ENCODE data around the gene TBC1D24.
A peak's percentile ranks its signal among the peaks of the same experiment; 100 is the strongest.

Gene TBC1D24

GRCh38 chr16:2470603-2471015, 4.3 kb upstream of the TBC1D24 start:
- Histone ChIP-seq H3K4me1 (ENCODE audit: control insufficient read depth in 1 of 2, insufficient read depth in 2 of 2, low read length in 2 of 2) (peaks cover 29 to 37% of the 10 kb centered on the region in 2 experiments), H3K23ac (ENCODE audit: low read length) (no peak overlapping the region), H4K91ac (ENCODE audit: low read depth, low read length) (no peak overlapping the region), H2BK12ac (ENCODE audit: low read length) (no peak overlapping the region), H4K8ac (ENCODE audit: low read depth, low read length) (no peak overlapping the region), H3K4ac (ENCODE audit: low read depth, low read length) (no peak overlapping the region), H3K79me1 (ENCODE audit: low read length) (peaks cover 8% of the 10 kb centered on the region), H3K27me3 (ENCODE audit: insufficient read depth, low read length) (peaks cover 58% of the 10 kb centered on the region), H2BK5ac (ENCODE audit: low read depth, low read length, poor library complexity) (no peak overlapping the region), H3K9me3 (ENCODE audit: insufficient read depth, low read depth, low read length) (peaks cover 7% of the 10 kb centered on the region), H3K27ac (ENCODE audit: low read depth, low read length) (no peak overlapping the region), H3K79me2 (ENCODE audit: control insufficient read depth, insufficient read depth, low read length, poor library complexity) (peaks cover 9% of the 10 kb centered on the region), H4K12ac (ENCODE audit: low read depth, low read length) (no peak overlapping the region), H3K4me2 (ENCODE audit: low read length) (no peak overlapping the region), H3K9ac (ENCODE audit: low read length) (no peak overlapping the region), H2AK5ac (ENCODE audit: low read length) (no peak overlapping the region), H3K36me3 (ENCODE audit: control insufficient read depth in 1 of 2, insufficient read depth in 2 of 2, low read length in 2 of 2) (no peaks in the 10 kb centered on the region), H3K4me3 (ENCODE audit: low read depth, low read length) (no peak overlapping the region), H3K18ac (ENCODE audit: low read length) (no peak overlapping the region), H3K14ac (ENCODE audit: low read length) (no peak overlapping the region), H2BK120ac (ENCODE audit: insufficient read depth, low read length, poor library complexity) (no peak overlapping the region), H2AFZ (ENCODE audit: insufficient read depth, low read length, poor library complexity) (no peak overlapping the region)
- WGBS (ENCODE audit: extremely low coverage, insufficient coverage, insufficient read length), result no CpG with 5 or more reads among the region's 9 CpGs
- DNase-seq, result peak in 1 of 2 donors; percentile 10

- H2AK5ac ChIP-seq (ENCODE audit: low read length), result no peak within 1 kb of the TSS
- no peak within 1 kb of the TSS for H2AFZ ChIP-seq (ENCODE audit: insufficient read depth, low read length, poor library complexity)
- H3K4me3 ChIP-seq (ENCODE audit: low read depth, low read length), result no peak within 1 kb of the TSS
- H3K4me1 ChIP-seq (ENCODE audit: control insufficient read depth in 1 of 2, insufficient read depth in 2 of 2, low read length in 2 of 2), result peaks cover 33 to 42% of the 10 kb centered on the region in 2 experiments
- no peak within 1 kb of the TSS for H2BK120ac ChIP-seq (ENCODE audit: insufficient read depth, low read length, poor library complexity)
- no peak for DNase-seq
- H3K36me3 ChIP-seq (ENCODE audit: control insufficient read depth in 1 of 2, insufficient read depth in 2 of 2, low read length in 2 of 2), result no peaks in the 10 kb centered on the region
- H3K4me2 ChIP-seq (ENCODE audit: low read length), result peak within 1 kb of the TSS; percentile 52
- H2BK5ac ChIP-seq (ENCODE audit: low read depth, low read length, poor library complexity), result no peak within 1 kb of the TSS
- H3K14ac ChIP-seq (ENCODE audit: low read length), result no peak within 1 kb of the TSS
- H3K27ac ChIP-seq (ENCODE audit: low read depth, low read length), result no peak within 1 kb of the TSS
- no peak within 1 kb of the TSS for H3K4ac ChIP-seq (ENCODE audit: low read depth, low read length)
- peaks cover 58% of the 10 kb centered on the region for H3K27me3 ChIP-seq (ENCODE audit: insufficient read depth, low read length)
- peaks cover 8% of the 10 kb centered on the region for H3K79me1 ChIP-seq (ENCODE audit: low read length)
- peaks cover 7% of the 10 kb centered on the region for H3K9me3 ChIP-seq (ENCODE audit: insufficient read depth, low read depth, low read length)
- H3K23ac ChIP-seq (ENCODE audit: low read length), result no peak within 1 kb of the TSS
- no peak within 1 kb of the TSS for H4K91ac ChIP-seq (ENCODE audit: low read depth, low read length)
- no peak within 1 kb of the TSS for H3K9ac ChIP-seq (ENCODE audit: low read length)
- peaks cover 9% of the 10 kb centered on the region for H3K79me2 ChIP-seq (ENCODE audit: control insufficient read depth, insufficient read depth, low read length, poor library complexity)
- no peak within 1 kb of the TSS for H4K8ac ChIP-seq (ENCODE audit: low read depth, low read length)
- no CpG with 5 or more reads among the region's 59 CpGs for WGBS (ENCODE audit: extremely low coverage, insufficient coverage, insufficient read length)
- no peak within 1 kb of the TSS for H4K12ac ChIP-seq (ENCODE audit: low read depth, low read length)
- no peak within 1 kb of the TSS for H2BK12ac ChIP-seq (ENCODE audit: low read length)
- H3K18ac ChIP-seq (ENCODE audit: low read length), result no peak within 1 kb of the TSS
These were observed 3.8 kb upstream of the TBC1D24 start, which contains the start of gene NTN3 for GRCh38 chr16:2471016-2471652. NTN3 (plus strand) TSS chr16:2471297; CDS start chr16:2471702, 405 bp downstream.

GRCh38 chr16:2471653-2472487, 3.1 kb upstream of the TBC1D24 start:
- H3K4ac ChIP-seq (ENCODE audit: low read depth, low read length), result no peak overlapping the region
- H2AK5ac ChIP-seq (ENCODE audit: low read length), result no peak overlapping the region
- H4K12ac ChIP-seq (ENCODE audit: low read depth, low read length), result no peak overlapping the region
- no peaks in the 10 kb centered on the region for H3K36me3 ChIP-seq (ENCODE audit: control insufficient read depth in 1 of 2, insufficient read depth in 2 of 2, low read length in 2 of 2)
- H4K91ac ChIP-seq (ENCODE audit: low read depth, low read length), result no peak overlapping the region
- no peak overlapping the region for H2BK12ac ChIP-seq (ENCODE audit: low read length)
- no peak overlapping the region for H3K9ac ChIP-seq (ENCODE audit: low read length)
- no peak overlapping the region for H3K14ac ChIP-seq (ENCODE audit: low read length)
- no peak overlapping the region for H2BK5ac ChIP-seq (ENCODE audit: low read depth, low read length, poor library complexity)
- peaks cover 7% of the 10 kb centered on the region for H3K9me3 ChIP-seq (ENCODE audit: insufficient read depth, low read depth, low read length)
- WGBS (ENCODE audit: extremely low coverage, insufficient coverage, insufficient read length), result no CpG with 5 or more reads among the region's 61 CpGs
- peak overlapping the region; percentile 52 for H3K4me2 ChIP-seq (ENCODE audit: low read length)
- DNase-seq, result peak in 1 of 2 donors; percentile 12
- no peak overlapping the region for H2BK120ac ChIP-seq (ENCODE audit: insufficient read depth, low read length, poor library complexity)
- H3K18ac ChIP-seq (ENCODE audit: low read length), result no peak overlapping the region
- peaks cover 9% of the 10 kb centered on the region for H3K79me2 ChIP-seq (ENCODE audit: control insufficient read depth, insufficient read depth, low read length, poor library complexity)
- H3K79me1 ChIP-seq (ENCODE audit: low read length), result peaks cover 8% of the 10 kb centered on the region
- H3K27ac ChIP-seq (ENCODE audit: low read depth, low read length), result no peak overlapping the region
- peaks cover 58% of the 10 kb centered on the region for H3K27me3 ChIP-seq (ENCODE audit: insufficient read depth, low read length)
- H4K8ac ChIP-seq (ENCODE audit: low read depth, low read length), result no peak overlapping the region
- H3K4me1 ChIP-seq (ENCODE audit: control insufficient read depth in 1 of 2, insufficient read depth in 2 of 2, low read length in 2 of 2), result peaks cover 33 to 42% of the 10 kb centered on the region in 2 experiments
- no peak overlapping the region for H3K4me3 ChIP-seq (ENCODE audit: low read depth, low read length)
- no peak overlapping the region for H3K23ac ChIP-seq (ENCODE audit: low read length)
- no peak overlapping the region for H2AFZ ChIP-seq (ENCODE audit: insufficient read depth, low read length, poor library complexity)

- Histone ChIP-seq H3K18ac (ENCODE audit: low read length) (no peak overlapping the region), H3K4me1 (ENCODE audit: control insufficient read depth in 1 of 2, insufficient read depth in 2 of 2, low read length in 2 of 2) (peaks cover 33 to 38% of the 10 kb centered on the region in 2 experiments), H4K8ac (ENCODE audit: low read depth, low read length) (no peak overlapping the region), H3K27ac (ENCODE audit: low read depth, low read length) (no peak overlapping the region), H3K4me2 (ENCODE audit: low read length) (no peak overlapping the region), H2BK5ac (ENCODE audit: low read depth, low read length, poor library complexity) (no peak overlapping the region), H3K27me3 (ENCODE audit: insufficient read depth, low read length) (peaks cover 58% of the 10 kb centered on the region), H3K4ac (ENCODE audit: low read depth, low read length) (no peak overlapping the region), H4K91ac (ENCODE audit: low read depth, low read length) (no peak overlapping the region), H3K79me1 (ENCODE audit: low read length) (peaks cover 8% of the 10 kb centered on the region), H3K9ac (ENCODE audit: low read length) (no peak overlapping the region), H2AFZ (ENCODE audit: insufficient read depth, low read length, poor library complexity) (no peak overlapping the region), H4K12ac (ENCODE audit: low read depth, low read length) (no peak overlapping the region), H3K9me3 (ENCODE audit: insufficient read depth, low read depth, low read length) (peaks cover 7% of the 10 kb centered on the region), H2BK120ac (ENCODE audit: insufficient read depth, low read length, poor library complexity) (no peak overlapping the region), H3K23ac (ENCODE audit: low read length) (no peak overlapping the region), H3K36me3 (ENCODE audit: control insufficient read depth in 1 of 2, insufficient read depth in 2 of 2, low read length in 2 of 2) (no peaks in the 10 kb centered on the region), H2BK12ac (ENCODE audit: low read length) (no peak overlapping the region), H3K14ac (ENCODE audit: low read length) (no peak overlapping the region), H3K4me3 (ENCODE audit: low read depth, low read length) (no peak overlapping the region), H3K79me2 (ENCODE audit: control insufficient read depth, insufficient read depth, low read length, poor library complexity) (peaks cover 9% of the 10 kb centered on the region), H2AK5ac (ENCODE audit: low read length) (no peak overlapping the region)
- no CpG with 5 or more reads among the region's 27 CpGs for WGBS (ENCODE audit: extremely low coverage, insufficient coverage, insufficient read length)
- DNase-seq, result no peak
These were observed 2.5 kb upstream of the TBC1D24 start for GRCh38 chr16:2472488-2472864.

All from trophoblast cell (in vitro differentiated cells and primary cell).